GM19351 (cell line): ENCODE results near the gene SIRT2.
"Not testable (repeated sequence)": the region's sequence is repeated elsewhere in the genome, so short reads cannot be mapped to it uniquely, and the experiment has no call there.

Experiments
- ATAC-seq: cut with Tn5 transposase; IDR thresholded peaks from one replicate; pipeline ENCODE4 v1.9.1; 2021; ENCODE audit warnings: mild to moderate bottlenecking, moderate library complexity; ENCODE audit not compliant: unreplicated experiment

SIRT2 gene

GRCh38 chr19:38898788-38899446, 501 bp downstream of the SIRT2 start:
- ATAC-seq = no peak

- ATAC-seq = no peak
These were observed 4.5 kb downstream of the SIRT2 start for GRCh38 chr19:38894968-38895367.

GRCh38 chr19:38893341-38893771, 6.1 kb downstream of the SIRT2 start:
- ATAC-seq = no peak

- no peak for ATAC-seq
These were observed 6.6 kb downstream of the SIRT2 start for GRCh38 chr19:38892841-38893240.

GRCh38 chr19:38891771-38892170, 7.6 kb downstream of the SIRT2 start:
- no peak for ATAC-seq

- ATAC-seq = no peak
These were observed 8.7 kb downstream of the SIRT2 start for GRCh38 chr19:38890686-38891085.

GRCh38 chr19:38889803-38890202, 9.6 kb downstream of the SIRT2 start:
- ATAC-seq = no peak

- ATAC-seq = no peak
These were observed 10.5 kb downstream of the SIRT2 start for GRCh38 chr19:38888876-38889275.

- not testable (repeated sequence) for ATAC-seq
These were observed 14.7 kb downstream of the SIRT2 start for GRCh38 chr19:38884691-38885090.

GRCh38 chr19:38883286-38883685, 16.1 kb downstream of the SIRT2 start:
- ATAC-seq = no peak

- ATAC-seq = no peak
These were observed 18.4 kb downstream of the SIRT2 start for GRCh38 chr19:38880882-38881609.

- ATAC-seq = no peak
These were observed 19.1 kb downstream of the SIRT2 start for GRCh38 chr19:38880076-38880881.

- ATAC-seq = no peak
These were observed 20.0 kb downstream of the SIRT2 start for GRCh38 chr19:38879400-38879751.

GRCh38 chr19:38878575-38879399, 20.6 kb downstream of the SIRT2 start:
- no peak for ATAC-seq

- no peak for ATAC-seq
These were observed 21.4 kb downstream of the SIRT2 start, which contains the start of gene RINL for GRCh38 chr19:38877781-38878574. Gene RINL, minus strand, starts transcription at chr19:38878275. Its CDS starts 1,533 bp downstream, at chr19:38876742.

GRCh38 chr19:38875656-38876395, 23.6 kb downstream of the SIRT2 start:
- ATAC-seq = no peak

- not testable (repeated sequence) for ATAC-seq
These were observed 26.0 kb downstream of the SIRT2 start for GRCh38 chr19:38873400-38873799.

- ATAC-seq = no peak
These were observed 28.8 kb downstream of the SIRT2 start for GRCh38 chr19:38870612-38871011.
